Activated CD8-positive, alpha-beta memory T cell treated with anti-CD3 and anti-CD28 coated beads for 1 hour (primary cell): ENCODE data around the gene FOXS1.
"Not testable (repeated sequence)": the region's sequence is repeated elsewhere in the genome, so short reads cannot be mapped to it uniquely, and the experiment has no call there.

Source experiments
- DNase-seq, 2 donors: peaks; one replicate each; pipeline ENCODE4 v3.0.0-alpha.2; 2020; ENCODE audit warnings: low read depth in 1 of 2; ENCODE audit errors: extremely low read depth in 1 of 2

FOXS1 gene

GRCh38 chr20:31824125-31824485, 21.3 kb downstream of the FOXS1 start:
- no peak for DNase-seq

GRCh38 chr20:31823360-31824124, 21.9 kb downstream of the FOXS1 start:
- DNase-seq: no peak

GRCh38 chr20:31822421-31823330, 22.7 kb downstream of the FOXS1 start:
- DNase-seq: peak; percentile 36 to 73

GRCh38 chr20:31821427-31821826, 24.0 kb downstream of the FOXS1 start:
- DNase-seq: no peak

- DNase-seq: no peak
Measured at GRCh38 chr20:31820228-31820627, 25.2 kb downstream of the FOXS1 start.

GRCh38 chr20:31819083-31819784, 26.2 kb downstream of the FOXS1 start, which contains the start of gene MYLK2:
MYLK2 (plus strand) TSS chr20:31819356; CDS start chr20:31819581, 225 bp downstream.
- DNase-seq: no peak

- no peak for DNase-seq
Measured at GRCh38 chr20:31818376-31818908, 27.0 kb downstream of the FOXS1 start.

GRCh38 chr20:31817461-31817860, 27.9 kb downstream of the FOXS1 start:
- no peak for DNase-seq

GRCh38 chr20:31816221-31816620, 29.2 kb downstream of the FOXS1 start:
- DNase-seq: no peak

GRCh38 chr20:31815408-31816188, 29.8 kb downstream of the FOXS1 start:
- DNase-seq: no peak

GRCh38 chr20:31814142-31814541, 31.3 kb downstream of the FOXS1 start:
- not testable (repeated sequence) for DNase-seq

GRCh38 chr20:31813611-31814010, 31.8 kb downstream of the FOXS1 start:
- no peak for DNase-seq

- no peak for DNase-seq
Measured at GRCh38 chr20:31811796-31812728, 33.3 kb downstream of the FOXS1 start.

GRCh38 chr20:31811198-31811597, 34.2 kb downstream of the FOXS1 start:
- no peak for DNase-seq

- no peak for DNase-seq
Measured at GRCh38 chr20:31809661-31810060, 35.7 kb downstream of the FOXS1 start.

- no peak for DNase-seq
Measured at GRCh38 chr20:31808481-31808880, 36.9 kb downstream of the FOXS1 start.

GRCh38 chr20:31806564-31807355, 38.6 kb downstream of the FOXS1 start:
- DNase-seq: no peak

- no peak for DNase-seq
Measured at GRCh38 chr20:31803552-31804291, 41.7 kb downstream of the FOXS1 start.
